ENCODE measurements around the gene BLTP3B.
"Not testable (repeated sequence)": the region's sequence is repeated elsewhere in the genome, so short reads cannot be mapped to it uniquely, and the experiment has no call there.

BLTP3B gene, protein sequence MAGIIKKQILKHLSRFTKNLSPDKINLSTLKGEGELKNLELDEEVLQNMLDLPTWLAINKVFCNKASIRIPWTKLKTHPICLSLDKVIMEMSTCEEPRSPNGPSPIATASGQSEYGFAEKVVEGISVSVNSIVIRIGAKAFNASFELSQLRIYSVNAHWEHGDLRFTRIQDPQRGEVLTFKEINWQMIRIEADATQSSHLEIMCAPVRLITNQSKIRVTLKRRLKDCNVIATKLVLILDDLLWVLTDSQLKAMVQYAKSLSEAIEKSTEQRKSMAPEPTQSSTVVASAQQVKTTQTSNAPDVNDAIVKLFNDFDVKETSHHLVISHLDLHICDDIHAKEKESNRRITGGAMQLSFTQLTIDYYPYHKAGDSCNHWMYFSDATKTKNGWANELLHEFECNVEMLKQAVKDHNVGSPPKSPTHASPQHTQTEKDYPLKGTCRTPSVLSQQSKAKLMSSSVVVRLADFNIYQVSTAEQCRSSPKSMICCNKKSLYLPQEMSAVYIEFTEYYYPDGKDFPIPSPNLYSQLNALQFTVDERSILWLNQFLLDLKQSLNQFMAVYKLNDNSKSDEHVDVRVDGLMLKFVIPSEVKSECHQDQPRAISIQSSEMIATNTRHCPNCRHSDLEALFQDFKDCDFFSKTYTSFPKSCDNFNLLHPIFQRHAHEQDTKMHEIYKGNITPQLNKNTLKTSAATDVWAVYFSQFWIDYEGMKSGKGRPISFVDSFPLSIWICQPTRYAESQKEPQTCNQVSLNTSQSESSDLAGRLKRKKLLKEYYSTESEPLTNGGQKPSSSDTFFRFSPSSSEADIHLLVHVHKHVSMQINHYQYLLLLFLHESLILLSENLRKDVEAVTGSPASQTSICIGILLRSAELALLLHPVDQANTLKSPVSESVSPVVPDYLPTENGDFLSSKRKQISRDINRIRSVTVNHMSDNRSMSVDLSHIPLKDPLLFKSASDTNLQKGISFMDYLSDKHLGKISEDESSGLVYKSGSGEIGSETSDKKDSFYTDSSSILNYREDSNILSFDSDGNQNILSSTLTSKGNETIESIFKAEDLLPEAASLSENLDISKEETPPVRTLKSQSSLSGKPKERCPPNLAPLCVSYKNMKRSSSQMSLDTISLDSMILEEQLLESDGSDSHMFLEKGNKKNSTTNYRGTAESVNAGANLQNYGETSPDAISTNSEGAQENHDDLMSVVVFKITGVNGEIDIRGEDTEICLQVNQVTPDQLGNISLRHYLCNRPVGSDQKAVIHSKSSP (N-terminal part only)

DNA sequence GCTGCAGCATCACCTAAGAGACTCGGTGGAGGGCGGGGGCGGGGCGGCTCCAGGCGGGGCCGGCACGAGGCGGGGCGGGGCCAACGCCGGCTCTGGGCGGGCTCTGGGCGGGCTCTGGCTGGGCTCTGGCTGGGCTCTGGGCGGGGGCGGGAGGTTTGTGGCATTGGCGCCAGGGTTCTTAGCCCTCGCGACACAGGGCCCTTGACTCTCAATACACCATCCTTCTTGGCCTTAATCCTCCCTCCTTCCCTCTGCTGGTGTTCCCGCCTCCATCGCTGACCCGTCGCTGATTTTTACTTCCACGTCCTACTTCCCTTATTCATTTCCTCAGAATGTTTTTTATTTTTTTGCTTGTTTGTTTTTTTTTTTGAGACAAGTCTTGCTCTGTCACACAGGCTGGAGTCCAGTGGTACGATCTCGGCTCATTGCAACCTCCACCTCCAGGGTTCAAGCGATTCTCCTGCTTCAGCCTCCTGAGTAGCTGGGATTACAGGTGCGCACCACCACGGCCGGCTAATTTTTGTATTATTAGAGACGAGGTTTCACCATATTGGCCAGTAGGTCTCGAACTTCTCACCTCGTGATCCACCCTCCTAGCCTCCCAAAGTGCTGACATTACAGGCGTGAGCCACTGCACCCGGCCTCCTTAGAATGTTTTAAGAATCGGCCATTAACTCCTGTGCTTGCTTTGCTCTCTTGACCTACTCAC, at the start of gene BLTP3B:
TSS of gene BLTP3B (minus strand) at position 24 of the 709 bp plus-strand sequence. CDS start 239 bp downstream, outside the sequence.
- DNase-seq, result peak; percentile 96

DNA sequence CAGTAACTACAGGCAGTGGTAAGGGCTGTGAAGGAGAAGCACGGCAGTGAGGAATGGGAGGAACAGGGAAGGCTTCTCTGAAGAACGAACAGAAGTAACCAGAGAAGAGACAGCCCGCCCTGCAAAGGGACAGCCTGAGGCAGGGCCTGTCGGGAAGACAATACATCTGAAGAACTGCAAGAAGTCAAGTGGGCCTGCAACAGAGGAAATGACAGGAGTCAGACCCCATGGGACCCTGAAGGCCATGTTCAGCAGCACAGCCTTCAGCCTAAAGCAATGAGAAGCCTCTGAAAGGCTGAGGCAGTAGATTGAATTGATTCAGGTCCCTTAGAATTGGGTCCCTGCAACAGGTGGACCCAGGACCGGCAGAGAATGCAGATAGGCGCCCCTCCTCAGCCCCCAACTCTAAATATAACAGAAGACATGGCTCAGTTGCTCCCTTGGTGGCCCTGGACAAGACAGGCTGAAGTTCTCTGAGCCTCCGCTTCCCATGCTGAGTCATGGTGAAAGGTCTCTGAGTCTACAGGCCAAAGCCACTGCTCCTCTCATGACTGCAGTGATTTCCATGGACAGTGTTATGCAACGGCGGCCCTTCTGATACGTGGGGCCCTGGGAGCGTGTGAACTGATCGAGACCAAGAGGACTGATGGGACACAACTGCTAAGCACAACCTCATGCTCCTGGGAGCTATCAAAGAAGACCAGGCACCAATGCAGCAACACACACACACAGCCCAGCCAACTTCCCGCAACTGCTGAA, 47.1 kb upstream of the BLTP3B start:
- DNase-seq, result no peak

DNA sequence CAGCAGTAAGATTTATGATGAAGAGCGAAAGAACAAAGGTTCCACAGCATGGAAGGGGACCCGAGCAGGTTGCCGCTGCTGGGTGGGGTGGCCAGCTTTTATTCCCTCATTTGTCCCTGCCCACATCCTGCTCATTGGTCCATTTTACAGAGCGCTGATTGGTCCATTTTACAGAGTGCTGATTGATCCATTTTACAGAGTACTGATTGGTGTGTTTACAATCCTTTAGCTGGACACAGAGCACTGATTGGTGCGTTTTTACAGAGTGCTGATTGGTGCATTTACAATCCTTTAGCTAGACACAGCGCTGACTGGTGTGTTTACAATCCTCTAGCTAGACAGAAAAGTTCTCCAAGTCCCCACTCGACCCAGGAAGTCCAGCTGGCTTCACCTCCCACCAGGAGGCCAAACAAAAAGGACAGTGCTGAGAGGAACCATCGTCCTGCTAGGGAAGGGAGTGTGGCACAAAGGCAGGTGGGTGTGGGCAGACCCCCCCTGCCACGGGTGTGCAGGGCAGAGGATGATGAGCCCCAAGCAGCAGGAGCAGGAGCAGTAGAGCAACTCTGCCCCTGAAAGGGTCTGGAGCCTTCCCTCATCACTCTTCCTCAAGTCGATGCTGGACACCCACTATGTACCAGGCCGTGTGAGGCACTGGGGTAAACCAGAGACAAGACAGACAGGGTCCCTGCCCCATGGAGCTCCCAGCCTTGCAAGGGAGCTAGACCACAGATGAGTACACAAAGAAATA, 46.4 kb upstream of the BLTP3B start:
- not testable (repeated sequence) for DNase-seq

DNA sequence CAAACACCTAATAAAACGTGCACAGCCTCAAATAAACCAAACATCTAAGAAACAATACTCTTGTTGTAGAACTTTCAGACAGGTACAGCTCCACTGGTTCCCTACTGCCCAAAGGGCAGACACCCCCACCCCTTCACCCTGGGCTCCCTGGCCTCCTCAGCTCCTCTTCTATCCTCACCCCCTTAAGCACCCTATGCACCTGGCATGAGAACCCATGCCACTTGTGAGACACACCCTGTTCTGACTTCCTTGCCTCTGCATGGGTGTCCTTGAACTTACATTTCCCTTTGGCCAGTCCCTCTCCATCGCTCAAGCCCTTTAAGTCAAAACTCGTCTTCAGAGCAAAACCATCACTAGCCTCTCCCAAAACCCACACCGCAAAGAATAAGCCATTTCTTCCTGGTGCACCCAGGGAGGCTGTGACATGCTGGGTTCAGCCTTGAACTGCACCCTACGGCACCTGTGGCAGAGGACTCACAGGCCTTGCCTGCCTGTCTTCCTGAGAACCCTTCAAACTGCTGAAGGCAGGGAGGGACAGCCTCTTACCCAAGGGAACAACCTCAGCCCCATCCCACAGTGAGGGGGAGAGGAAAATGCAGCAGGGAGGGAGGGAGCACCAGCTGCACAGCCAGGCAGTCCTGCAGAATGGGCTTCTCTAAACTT, 45.3 kb upstream of the BLTP3B start:
- no peak for DNase-seq

DNA sequence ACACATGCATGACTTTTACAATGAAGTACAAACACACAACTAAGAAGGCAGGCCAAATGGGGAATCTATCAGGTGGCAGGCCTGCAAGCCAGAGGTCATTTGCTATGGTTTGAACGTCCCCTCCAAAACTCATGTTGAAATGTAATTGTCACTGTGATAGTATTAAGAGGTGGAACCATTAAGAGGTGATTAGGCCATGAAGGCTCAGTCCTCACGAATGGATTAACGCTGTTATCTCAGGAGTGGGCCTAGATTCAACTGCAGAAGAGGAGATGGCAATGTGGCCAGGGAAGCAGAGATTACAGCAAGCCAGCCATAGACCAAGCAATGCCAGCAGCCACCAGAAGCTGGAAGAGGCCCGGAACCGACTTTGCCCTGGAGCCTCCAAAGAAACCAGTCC, 44.4 kb upstream of the BLTP3B start:
- no peak for DNase-seq

DNA sequence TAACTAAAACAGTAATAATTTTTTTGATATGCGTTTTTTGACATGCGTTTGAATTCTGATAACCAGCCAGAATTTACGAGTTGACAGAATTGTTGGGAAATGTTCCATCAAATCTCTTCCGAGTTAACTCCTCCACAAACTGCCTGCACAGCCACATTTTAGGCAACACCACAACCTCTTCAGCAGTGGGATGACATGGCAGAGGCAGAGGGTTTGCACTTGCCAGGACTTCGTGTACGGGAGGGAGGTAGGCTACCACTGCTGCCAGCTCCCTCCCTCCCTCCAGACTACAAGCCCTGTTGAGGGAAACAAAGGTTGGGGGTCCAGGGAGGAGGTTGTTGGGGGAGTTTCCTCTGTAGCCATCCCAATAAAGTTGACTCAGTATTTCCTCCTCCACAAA, 43.4 kb upstream of the BLTP3B start:
- no peak for DNase-seq

DNA sequence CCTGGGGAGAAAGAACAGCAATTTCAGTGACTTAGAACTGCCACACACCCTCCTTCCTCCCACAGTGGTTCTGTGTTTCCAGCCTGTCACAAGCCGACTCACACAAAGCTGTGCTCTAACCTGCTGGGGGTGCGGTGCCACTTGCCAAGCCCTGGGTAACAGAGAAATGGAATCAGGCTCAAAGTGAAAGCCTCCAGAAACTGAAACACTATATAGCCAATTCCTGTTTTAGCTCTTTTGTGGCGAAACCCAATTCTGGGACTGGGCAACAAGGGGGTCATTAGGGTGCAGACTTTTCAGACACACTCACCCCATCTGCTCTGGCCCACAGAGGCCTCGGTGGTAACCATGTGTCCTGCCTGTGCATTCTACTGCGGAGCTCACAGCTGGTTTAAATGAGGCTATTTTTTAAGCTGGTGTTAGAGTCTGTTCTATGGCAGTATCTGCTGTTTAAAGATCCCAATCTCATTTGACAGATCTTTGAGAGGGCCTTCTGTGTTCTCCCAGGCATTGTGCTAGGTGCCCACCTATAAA, 42.8 kb upstream of the BLTP3B start:
- no peak for DNase-seq

DNA sequence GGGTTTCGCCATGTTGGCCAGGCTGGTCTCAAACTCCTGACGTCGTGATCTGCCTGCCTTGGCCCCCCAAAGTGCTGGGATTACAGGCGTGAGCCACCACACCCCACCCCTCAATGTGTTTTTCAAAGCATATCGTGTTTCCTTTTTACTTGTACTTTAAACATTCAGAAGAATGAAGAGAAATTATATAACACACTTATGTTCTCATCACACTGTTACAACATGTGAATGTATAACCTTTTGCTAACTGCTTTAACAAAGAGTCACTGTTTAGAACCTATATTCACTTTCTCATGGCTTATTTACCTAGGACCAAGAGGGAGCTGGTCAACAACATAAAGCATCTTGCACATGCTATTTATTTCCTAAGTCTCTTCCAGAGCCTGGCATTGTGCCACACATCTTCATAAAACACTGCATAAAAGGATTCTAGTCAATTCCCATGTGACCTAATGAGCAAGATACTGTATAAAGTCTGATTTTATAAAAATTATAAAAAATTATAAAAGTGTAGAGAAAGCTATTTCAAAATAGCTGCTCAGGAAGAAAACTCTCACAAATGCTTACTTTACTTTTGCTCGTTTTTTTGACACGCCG, 42.0 kb upstream of the BLTP3B start:
- no peak for DNase-seq

DNA sequence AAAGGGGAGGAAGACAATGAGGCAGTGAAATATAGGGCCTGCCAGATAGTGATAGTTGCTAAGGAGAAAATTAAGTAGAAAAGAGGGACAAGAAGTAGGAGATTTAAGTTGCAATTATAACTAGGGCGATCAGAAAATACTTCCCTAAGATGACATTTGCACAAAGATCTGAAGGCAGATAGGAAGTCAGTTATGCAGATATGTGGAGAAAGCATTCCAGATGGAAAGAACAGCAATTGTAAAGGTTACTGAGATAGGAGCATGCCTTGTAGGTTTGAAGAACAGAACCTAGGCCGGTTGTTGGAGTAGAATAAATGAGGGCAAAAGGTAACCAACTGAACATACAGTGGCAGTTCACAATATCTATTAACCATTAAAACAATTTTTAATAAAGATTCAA, 36.6 kb upstream of the BLTP3B start:
- no peak for DNase-seq

DNA sequence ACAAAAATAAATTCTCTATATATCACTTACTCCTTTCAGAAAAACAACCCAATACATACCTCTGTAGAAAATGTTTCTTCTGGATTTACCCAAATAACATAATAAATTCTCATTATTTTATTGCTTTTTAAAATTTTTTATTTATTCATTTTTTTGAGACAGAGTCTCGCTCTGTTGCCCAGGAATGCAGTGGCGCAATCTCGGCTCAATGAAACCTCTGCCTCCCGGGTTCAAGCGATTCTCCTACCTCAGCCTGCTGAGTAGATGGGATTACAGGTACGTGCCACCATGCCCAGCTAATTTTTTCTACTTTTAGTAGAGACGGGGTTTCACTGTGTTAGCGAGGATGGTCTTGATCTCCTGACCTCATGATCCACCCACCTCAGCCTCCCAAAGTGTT, 33.8 kb upstream of the BLTP3B start:
- DNase-seq, result not testable (repeated sequence)

DNA sequence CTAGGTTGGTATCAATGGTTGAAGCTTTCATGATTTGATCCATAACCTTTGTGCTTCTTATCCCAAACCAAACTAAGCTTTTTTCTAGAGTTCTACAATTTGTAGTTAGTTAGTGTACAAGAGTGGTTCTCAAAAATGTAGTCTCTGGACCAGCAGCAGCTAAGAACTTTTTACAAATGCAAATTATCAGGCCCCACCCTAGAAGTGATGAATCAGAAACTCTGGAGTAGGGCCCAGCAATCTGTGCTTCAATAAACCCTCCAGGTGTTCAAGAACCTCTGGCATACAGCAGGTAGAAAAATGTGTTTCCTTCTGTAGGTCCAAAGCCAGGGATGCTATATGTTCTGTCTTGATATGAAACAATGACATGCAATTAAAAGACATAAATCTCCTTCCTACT, 31.8 kb upstream of the BLTP3B start:
- no peak for DNase-seq

DNA sequence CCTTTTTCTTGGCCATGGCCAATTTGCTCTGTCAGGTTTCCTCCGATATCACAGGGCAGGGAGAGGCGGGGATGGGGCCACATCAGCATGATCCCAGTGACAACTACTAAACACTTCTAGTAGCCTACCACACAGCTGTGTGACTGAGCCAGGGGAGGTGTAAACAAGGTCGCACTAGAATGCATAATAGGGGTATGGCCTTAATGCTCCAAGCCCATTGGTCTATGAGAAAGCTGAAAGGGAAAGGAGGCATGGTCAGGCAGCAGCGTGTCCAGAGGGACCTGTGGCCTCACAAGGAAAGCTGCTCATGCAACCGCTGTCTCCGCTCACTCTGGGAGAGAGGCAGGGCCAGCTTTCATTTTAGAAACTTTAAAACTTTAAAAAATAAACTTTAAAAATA, 30.4 kb upstream of the BLTP3B start:
- DNase-seq, result no peak

DNA sequence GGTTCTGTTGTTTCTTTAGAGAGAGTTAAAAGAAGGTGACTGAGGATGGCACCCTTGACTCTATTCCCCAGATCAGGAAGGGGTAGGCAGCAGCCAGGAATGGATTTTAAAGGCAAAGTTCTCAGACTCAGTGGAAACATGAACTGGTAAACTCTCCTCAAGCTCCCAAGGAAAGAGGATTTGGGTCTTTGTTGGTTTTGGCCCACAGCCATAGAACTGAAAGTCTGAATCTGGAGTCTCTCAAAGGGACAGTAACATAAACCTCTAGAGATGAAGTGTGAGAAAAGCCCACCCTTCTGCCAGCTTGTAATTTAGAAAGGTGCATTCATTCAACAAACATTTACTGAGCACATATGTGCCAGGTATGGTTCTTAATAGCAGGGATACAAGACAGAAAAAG, 28.6 kb upstream of the BLTP3B start:
- no peak for DNase-seq

DNA sequence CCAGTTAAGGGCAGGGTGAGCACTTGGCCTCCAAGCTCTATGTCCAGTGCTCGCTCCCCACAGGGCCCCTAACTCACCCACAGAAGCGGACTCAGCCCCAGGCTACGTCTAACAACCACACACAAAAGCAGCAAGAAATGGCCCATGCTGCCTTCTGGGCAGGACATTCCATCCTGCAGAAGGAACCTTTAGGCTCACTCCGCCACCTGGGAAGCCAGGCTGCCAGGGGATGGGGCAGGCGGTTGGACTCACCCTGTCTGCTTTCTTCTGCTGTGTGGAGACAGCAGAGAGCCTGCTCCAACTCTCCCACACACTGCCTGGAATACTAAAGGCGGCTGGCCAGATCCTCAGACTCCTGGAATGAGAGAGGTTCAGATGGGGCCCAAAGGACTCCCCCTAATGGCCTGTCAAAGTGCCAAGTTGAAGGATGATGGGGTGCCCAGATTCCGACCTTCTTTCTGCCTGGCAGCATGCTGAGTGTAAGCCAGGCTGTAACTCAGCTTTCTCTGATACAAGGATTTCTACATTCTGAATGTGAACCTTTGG, 27.7 kb upstream of the BLTP3B start:
- DNase-seq, result no peak

DNA sequence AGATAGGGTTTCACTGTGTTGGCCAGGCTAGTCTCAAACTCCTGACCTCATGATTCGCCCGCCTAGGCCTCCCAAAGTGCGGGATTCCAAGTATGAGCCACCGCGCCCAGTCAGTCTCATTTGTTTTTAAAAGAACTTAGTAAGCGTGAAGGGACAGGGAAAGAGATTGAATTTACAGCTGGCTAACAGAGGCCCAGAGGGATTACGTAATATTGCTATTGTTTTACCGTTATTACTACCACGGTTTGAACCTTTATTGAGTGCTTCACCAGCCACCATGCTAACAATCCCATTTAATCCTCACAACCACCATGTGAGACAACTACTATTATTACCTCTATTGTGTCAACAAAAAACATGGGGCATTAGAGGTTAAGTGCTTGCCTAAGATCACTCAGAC, 26.7 kb upstream of the BLTP3B start:
- DNase-seq, result no peak

DNA sequence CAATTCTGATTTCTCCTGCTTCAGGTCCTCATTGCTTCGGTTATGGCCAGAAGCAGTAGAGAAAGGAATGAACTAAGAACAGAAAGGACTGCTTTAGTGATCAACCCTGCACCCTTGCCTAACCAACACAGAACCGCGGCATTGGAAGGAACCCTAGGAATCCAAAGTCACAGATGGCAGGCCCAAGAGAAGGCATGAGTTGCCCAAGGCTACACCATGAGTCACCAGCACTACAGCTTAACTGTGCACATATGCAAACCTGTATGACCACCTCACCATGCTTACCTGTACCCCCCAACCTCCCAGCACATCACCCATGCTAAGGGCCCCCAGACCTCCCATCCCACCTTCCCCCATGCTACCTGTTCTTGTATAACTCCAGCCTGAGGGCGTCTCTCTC, 25.9 kb upstream of the BLTP3B start:
- DNase-seq, result no peak

DNA sequence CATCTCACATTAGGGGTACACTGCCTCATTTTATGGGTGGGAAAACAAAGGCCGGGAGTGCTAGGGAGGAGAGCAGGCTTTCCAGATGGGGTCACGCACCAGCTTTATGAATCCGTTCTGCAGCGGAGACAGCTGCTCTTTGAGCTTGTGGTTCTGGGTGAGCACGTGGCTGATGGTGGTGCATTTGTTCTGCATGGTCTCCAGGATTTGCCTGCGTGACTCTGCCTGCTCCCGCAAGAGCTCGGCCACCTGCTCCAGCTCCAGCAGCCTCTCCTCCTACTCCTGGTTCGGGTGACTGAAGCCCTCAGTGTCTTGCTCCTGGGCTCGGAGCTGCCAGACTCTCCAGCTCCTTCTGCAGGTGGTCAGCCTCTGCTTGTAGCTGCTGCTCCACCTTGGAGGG, 23.6 kb upstream of the BLTP3B start:
- no peak for DNase-seq

DNA sequence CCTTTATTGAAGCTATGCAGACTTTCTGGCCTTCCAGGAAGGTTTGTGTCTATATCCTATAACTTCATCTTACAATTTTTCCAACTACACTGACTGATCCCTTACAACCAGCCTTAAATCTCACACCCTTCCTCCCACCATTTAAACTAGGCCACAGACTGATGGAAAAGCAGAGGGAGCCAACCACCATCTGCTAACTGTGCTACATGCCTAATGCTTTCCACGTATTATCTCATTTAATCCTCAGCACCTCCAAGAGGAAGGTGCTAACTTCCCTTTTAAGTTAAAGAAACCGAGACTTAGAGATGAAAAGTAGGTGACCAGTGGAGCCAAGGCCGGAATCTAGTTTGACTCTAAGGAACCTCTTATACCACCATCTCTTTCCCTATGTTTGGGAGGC, 22.7 kb upstream of the BLTP3B start:
- no peak for DNase-seq

DNA sequence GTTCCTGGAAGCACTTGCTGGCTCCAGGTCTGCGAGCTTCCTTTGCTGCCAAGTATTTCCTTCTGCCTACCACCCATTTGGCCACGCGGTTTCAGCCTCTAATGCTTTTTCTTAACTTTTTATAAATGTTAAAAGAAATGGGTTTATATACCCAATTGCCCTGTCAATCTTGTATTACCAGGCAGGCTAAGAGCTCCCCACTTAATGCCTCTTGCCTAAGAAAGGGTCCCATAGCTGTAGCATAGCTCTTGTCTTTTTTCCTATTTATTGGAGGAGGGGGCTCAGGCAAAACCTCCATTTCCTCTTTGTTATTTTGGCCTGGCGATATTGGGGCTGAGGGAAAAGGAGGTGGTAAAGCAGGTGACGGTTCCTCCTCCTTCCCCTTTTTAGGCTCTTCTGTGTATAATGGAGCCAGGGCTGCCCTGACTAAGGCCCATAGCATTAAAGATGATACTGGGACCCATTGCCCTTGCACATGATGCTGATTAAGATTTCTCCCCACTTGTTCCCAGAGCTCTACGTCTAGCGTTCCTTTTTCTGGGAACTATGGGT, 21.6 kb upstream of the BLTP3B start:
- no peak for DNase-seq
